Liver (tissue), 9 donors: ENCODE measurements around the gene TEX53. TPM values are rescaled to one million over a fixed set of nuclear protein-coding genes. Genes with fewer than 3 reads are reported as not detected.

Experiments used
- DNase-seq: peaks from one replicate; pipeline ENCODE4 v3.0.0-alpha.2; 2017; ENCODE audit warnings: low spot score
- H3K27ac ChIP-seq, 2 donors: one replicate each; pipeline ENCODE4 v1.7.0; 2013; ENCODE audit warnings: inconsistent platforms in 2 of 2, low read length in 2 of 2, control low read depth in 1 of 2, low read depth in 1 of 2, mild to moderate bottlenecking in 1 of 2
- H3K27me3 ChIP-seq, 4 donors: one replicate each; pipeline versions ENCODE4 v1.6.1 to v1.7.0; 2013; ENCODE audit warnings: low read length in 3 of 4, inconsistent platforms in 1 of 4, mild to moderate bottlenecking in 1 of 4, moderate library complexity in 1 of 4; ENCODE audit not compliant: control insufficient read depth in 4 of 4, insufficient read depth in 4 of 4
- H3K36me3 ChIP-seq, 4 donors: one replicate each; pipeline versions ENCODE4 v1.6.1 to v1.7.0; 2013; ENCODE audit warnings: low read length in 3 of 4, mild to moderate bottlenecking in 3 of 4, low read depth in 1 of 4, moderate library complexity in 1 of 4; ENCODE audit not compliant: control insufficient read depth in 4 of 4, insufficient read depth in 3 of 4
- H3K4me1 ChIP-seq, 4 donors: one replicate each; pipeline versions ENCODE4 v1.6.1 to v1.7.0; 2013; ENCODE audit warnings: low read length in 3 of 4, mild to moderate bottlenecking in 3 of 4, moderate library complexity in 1 of 4; ENCODE audit not compliant: control insufficient read depth in 4 of 4, insufficient read depth in 4 of 4
- H3K4me3 ChIP-seq, 3 donors: one replicate each; pipeline versions ENCODE4 v1.6.1 to v1.7.0; 2013; ENCODE audit warnings: low read length in 3 of 3, control low read depth in 1 of 3, low read depth in 1 of 3, mild to moderate bottlenecking in 1 of 3
- H3K9ac ChIP-seq, 2 donors: one replicate each; pipeline ENCODE4 v1.7.0; 2013; ENCODE audit warnings: low read length in 2 of 2, mild to moderate bottlenecking in 2 of 2, moderate library complexity in 2 of 2, control low read depth in 1 of 2, low read depth in 1 of 2
- H3K9me3 ChIP-seq, 4 donors: one replicate each; pipeline versions ENCODE4 v1.6.1 to v1.7.0; 2013; ENCODE audit warnings: low read length in 3 of 4; ENCODE audit not compliant: control insufficient read depth in 4 of 4
- ATF3 ChIP-seq: IDR thresholded peaks from 2 replicates; pipeline ENCODE4 v1.6.1; 2016; ENCODE audit warnings: antibody characterized with exemption
- EGR1 ChIP-seq, 2 donors: IDR thresholded peaks; 2 replicates each; pipeline ENCODE4 v1.6.1; 2016 to 2018; ENCODE audit warnings: antibody characterized with exemption in 2 of 2, low read depth in 2 of 2
- FOXA1 ChIP-seq: IDR thresholded peaks from 2 replicates; pipeline ENCODE4 v1.6.1; 2016; ENCODE audit warnings: antibody characterized with exemption
- FOXA2 ChIP-seq: IDR thresholded peaks from 2 replicates; pipeline ENCODE4 v1.6.1; 2016; ENCODE audit warnings: antibody characterized with exemption
- GABPA ChIP-seq, 2 donors: IDR thresholded peaks in 1 of 2; conservative IDR thresholded peaks in 1 of 2; 2 replicates each; pipeline ENCODE4 v1.6.1; 2016; ENCODE audit warnings: antibody characterized with exemption in 2 of 2, mild to moderate bottlenecking in 1 of 2, moderate library complexity in 1 of 2
- HNF4A ChIP-seq, 2 donors: conservative IDR thresholded peaks; 2 replicates each; pipeline ENCODE4 v1.6.1; 2016; ENCODE audit warnings: antibody characterized with exemption in 2 of 2, mild to moderate bottlenecking in 2 of 2
- HNF4G ChIP-seq: IDR thresholded peaks from 2 replicates; pipeline ENCODE4 v1.6.1; 2016; ENCODE audit warnings: antibody characterized with exemption
- JUND ChIP-seq, 2 donors: IDR thresholded peaks; 2 replicates each; pipeline ENCODE4 v1.6.1; 2016; ENCODE audit warnings: antibody characterized with exemption in 2 of 2
- NR2F2 ChIP-seq: IDR thresholded peaks from 2 replicates; pipeline ENCODE4 v1.6.1; 2016; ENCODE audit warnings: antibody characterized with exemption
- RAD21 ChIP-seq, 2 donors: IDR thresholded peaks; 2 replicates each; pipeline ENCODE4 v1.6.1; 2016; ENCODE audit warnings: antibody characterized with exemption in 2 of 2, mild to moderate bottlenecking in 2 of 2
- REST ChIP-seq: IDR thresholded peaks from 2 replicates; pipeline ENCODE4 v1.6.1; 2016; ENCODE audit warnings: antibody characterized with exemption, mild to moderate bottlenecking
- RXRA ChIP-seq, 2 donors: IDR thresholded peaks; 2 replicates each; pipeline ENCODE4 v1.6.1; 2017 to 2018; ENCODE audit warnings: antibody characterized with exemption in 2 of 2, mild to moderate bottlenecking in 1 of 2
- SP1 ChIP-seq: IDR thresholded peaks from 2 replicates; pipeline ENCODE4 v1.6.1; 2018; ENCODE audit warnings: antibody characterized with exemption, mild to moderate bottlenecking
- TAF1 ChIP-seq: conservative IDR thresholded peaks from 2 replicates; pipeline ENCODE4 v1.6.1; 2016; ENCODE audit warnings: antibody characterized with exemption, mild to moderate bottlenecking
- YY1 ChIP-seq: IDR thresholded peaks from 2 replicates; pipeline ENCODE4 v1.6.1; 2016; ENCODE audit warnings: antibody characterized with exemption, mild to moderate bottlenecking
- ZBTB33 ChIP-seq: IDR thresholded peaks from 2 replicates; pipeline ENCODE4 v1.6.1; 2016; ENCODE audit warnings: antibody characterized with exemption
- WGBS: extraction: QIAGEN DNeasy Blood & Tissue Kit; methylation state at CpG from one replicate; pipeline ENCODE4 v1.1.7; 2013; 5-methylcytosine and 5-hydroxymethylcytosine counted together
- polyA plus RNA-seq, 2 donors: library from polyadenylated mRNA; stranded (reverse) in 1 of 2; unstranded in 1 of 2; fragments of 200-250 nt in 1 of 2; fragments of >200 nt in 1 of 2; fragmentation: Nextera tagmentation in 1 of 2; extraction: Ambion mirVana in 1 of 2; gene quantifications; one replicate each; pipeline versions ENCODE4 v1.2.1 to v1.2.3, GENCODE V29; 2013 to 2015
- total RNA-seq, 2 donors: library from RNA; depleted of rRNA; stranded (reverse); fragments of >200 nt; gene quantifications; one replicate each; pipeline ENCODE4 v1.2.3, GENCODE V29; 2014
- TF ChIP-seq, protein P1 (sequence below): IDR thresholded peaks from 2 replicates; pipeline ENCODE4 v1.6.1; 2016; ENCODE audit warnings: antibody characterized with exemption
- TF ChIP-seq, protein P2 (sequence below): fragments of 150-350 bp; IDR thresholded peaks from 2 replicates; pipeline ENCODE4 v1.5.1; 2017; ENCODE audit warnings: improper control_type of control experiment, low read depth, low read length; ENCODE audit not compliant: missing input control
- donor health status: healthy.
- donor health status: healthy.
- donor health status: healthy.
- donor health status: healthy.
- donor health status: healthy.

The TEX53 gene
- total and polyA plus RNA-seq, 4 donors: not detected

- no peaks in the 10 kb centered on the region for H3K36me3 ChIP-seq
- H3K27ac ChIP-seq: no peak overlapping the region
- no peaks in the 10 kb centered on the region for H3K27me3 ChIP-seq
- H3K4me1 ChIP-seq: no peaks in the 10 kb centered on the region
- no peak overlapping the region for H3K9ac ChIP-seq
- DNase-seq: no peak
- H3K9me3 ChIP-seq: no peaks in the 10 kb centered on the region
- 67% methylated on average over 2 of the region's 2 CpGs for WGBS
- H3K4me3 ChIP-seq: no peak overlapping the region
- TF ChIP-seq, protein P1, sequence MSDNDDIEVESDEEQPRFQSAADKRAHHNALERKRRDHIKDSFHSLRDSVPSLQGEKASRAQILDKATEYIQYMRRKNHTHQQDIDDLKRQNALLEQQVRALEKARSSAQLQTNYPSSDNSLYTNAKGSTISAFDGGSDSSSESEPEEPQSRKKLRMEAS: no peak
- no peak for TF ChIP-seq ATF3
- TF ChIP-seq RXRA (IDR thresholded peaks at IDR 0.05): no peak
- no peak for TF ChIP-seq EGR1 (IDR thresholded peaks at IDR 0.05; ENCODE audit: low read depth in 2 of 2)
- no peak for TF ChIP-seq YY1
- TF ChIP-seq TAF1: no peak
- TF ChIP-seq RAD21 (IDR thresholded peaks at IDR 0.05): no peak
- TF ChIP-seq NR2F2: no peak
- TF ChIP-seq REST: no peak
- TF ChIP-seq FOXA1: no peak
- no peak for TF ChIP-seq JUND (IDR thresholded peaks at IDR 0.05)
- TF ChIP-seq ZBTB33: no peak
- TF ChIP-seq, protein P2, sequence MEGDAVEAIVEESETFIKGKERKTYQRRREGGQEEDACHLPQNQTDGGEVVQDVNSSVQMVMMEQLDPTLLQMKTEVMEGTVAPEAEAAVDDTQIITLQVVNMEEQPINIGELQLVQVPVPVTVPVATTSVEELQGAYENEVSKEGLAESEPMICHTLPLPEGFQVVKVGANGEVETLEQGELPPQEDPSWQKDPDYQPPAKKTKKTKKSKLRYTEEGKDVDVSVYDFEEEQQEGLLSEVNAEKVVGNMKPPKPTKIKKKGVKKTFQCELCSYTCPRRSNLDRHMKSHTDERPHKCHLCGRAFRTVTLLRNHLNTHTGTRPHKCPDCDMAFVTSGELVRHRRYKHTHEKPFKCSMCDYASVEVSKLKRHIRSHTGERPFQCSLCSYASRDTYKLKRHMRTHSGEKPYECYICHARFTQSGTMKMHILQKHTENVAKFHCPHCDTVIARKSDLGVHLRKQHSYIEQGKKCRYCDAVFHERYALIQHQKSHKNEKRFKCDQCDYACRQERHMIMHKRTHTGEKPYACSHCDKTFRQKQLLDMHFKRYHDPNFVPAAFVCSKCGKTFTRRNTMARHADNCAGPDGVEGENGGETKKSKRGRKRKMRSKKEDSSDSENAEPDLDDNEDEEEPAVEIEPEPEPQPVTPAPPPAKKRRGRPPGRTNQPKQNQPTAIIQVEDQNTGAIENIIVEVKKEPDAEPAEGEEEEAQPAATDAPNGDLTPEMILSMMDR: no peak
- no peak for TF ChIP-seq SP1
- TF ChIP-seq HNF4A (conservative IDR thresholded peaks at IDR 0.05): no peak
- TF ChIP-seq GABPA (IDR thresholded peaks at IDR 0.05 in 1 of 2, conservative IDR thresholded peaks at IDR 0.05 in 1 of 2): no peak
- TF ChIP-seq HNF4G: no peak
- TF ChIP-seq FOXA2: no peak
Measured at GRCh38 chr9:114693248-114693855, 35.7 kb upstream of the TEX53 start.
